ENCODE results near the gene ZC3H18.

Gene ZC3H18

GRCh38 chr16:88595921-88596320 is 25.7 kb downstream of the ZC3H18 start:
- TF ChIP-seq CTCF (IDR thresholded peaks at IDR 0.05; ENCODE audit: low read depth, low read length, poor library complexity, severe bottlenecking) = no peak
- no peak for TF ChIP-seq EZH2phosphoT487 (IDR thresholded peaks at IDR 0.05; ENCODE audit: borderline replicate concordance, low read length)
- Histone ChIP-seq H3K79me2 (ENCODE audit: control insufficient read depth, low read length) (peaks cover 56% of the 10 kb centered on the region), H3K4me1 (ENCODE audit: control insufficient read depth, low read length) (no peaks in the 10 kb centered on the region)

GRCh38 chr16:88596483-88596882 is 26.3 kb downstream of the ZC3H18 start:
- Histone ChIP-seq H3K9me2 (replicated peaks; ENCODE audit: control insufficient read depth, low read length) (no peaks in the 10 kb centered on the region), H3F3A (ENCODE audit: control insufficient read depth, insufficient read depth) (no peaks in the 10 kb centered on the region), H3K27ac (ENCODE audit: low read depth, low read length) (no peak overlapping the region), H3K36me3 (ENCODE audit: control insufficient read depth, low read length) (peaks cover 67% of the 10 kb centered on the region), H3K4me1 (ENCODE audit: control insufficient read depth, low read length) (no peaks in the 10 kb centered on the region), H3K4me2 (ENCODE audit: low read length) (no peak overlapping the region), H3K27me3 (ENCODE audit: control insufficient read depth, low read length) (no peaks in the 10 kb centered on the region), H3K9me3 (ENCODE audit: control insufficient read depth, insufficient read depth, low read length) (no peaks in the 10 kb centered on the region), H4K20me1 (ENCODE audit: control insufficient read depth, insufficient read depth, low read depth, low read length) (peaks cover 3% of the 10 kb centered on the region; the same call in 1 of the 2 replicates), H3K4me3 (ENCODE audit: low read length) (no peak overlapping the region), H3K79me2 (ENCODE audit: control insufficient read depth, low read length) (peaks cover 56% of the 10 kb centered on the region)
- TF ChIP-seq EZH2phosphoT487 (IDR thresholded peaks at IDR 0.05; ENCODE audit: borderline replicate concordance, low read length) = no peak
- TF ChIP-seq CTCF (IDR thresholded peaks at IDR 0.05; ENCODE audit: low read depth, low read length, poor library complexity, severe bottlenecking) = no peak

More at GRCh38 chr16:88595921-88596320, 25.7 kb downstream of the ZC3H18 start:
- Histone ChIP-seq H3K27me3 (ENCODE audit: control insufficient read depth, low read length) (no peaks in the 10 kb centered on the region), H3K27ac (ENCODE audit: low read depth, low read length) (no peak overlapping the region), H3K9me3 (ENCODE audit: control insufficient read depth, insufficient read depth, low read length) (no peaks in the 10 kb centered on the region), H3K36me3 (ENCODE audit: control insufficient read depth, low read length) (peaks cover 63% of the 10 kb centered on the region), H3F3A (ENCODE audit: control insufficient read depth, insufficient read depth) (no peaks in the 10 kb centered on the region), H3K4me3 (ENCODE audit: low read length) (no peak overlapping the region), H4K20me1 (ENCODE audit: control insufficient read depth, insufficient read depth, low read depth, low read length) (peaks cover 3% of the 10 kb centered on the region; the same call in 1 of the 2 replicates), H3K4me2 (ENCODE audit: low read length) (no peak overlapping the region), H3K9me2 (replicated peaks; ENCODE audit: control insufficient read depth, low read length) (no peaks in the 10 kb centered on the region)

GRCh38 chr16:88597856-88598491 is 27.8 kb downstream of the ZC3H18 start:
- peaks cover 72% of the 10 kb centered on the region for H3K36me3 ChIP-seq (ENCODE audit: control insufficient read depth, low read length)
- no peaks in the 10 kb centered on the region for H3K9me3 ChIP-seq (ENCODE audit: control insufficient read depth, insufficient read depth, low read length)
- H3K27ac ChIP-seq (ENCODE audit: low read depth, low read length) = no peak overlapping the region
- H3K9me2 ChIP-seq (replicated peaks; ENCODE audit: control insufficient read depth, low read length) = no peaks in the 10 kb centered on the region
- no peaks in the 10 kb centered on the region for H3K27me3 ChIP-seq (ENCODE audit: control insufficient read depth, low read length)
- TF ChIP-seq CTCF (IDR thresholded peaks at IDR 0.05; ENCODE audit: low read depth, low read length, poor library complexity, severe bottlenecking) (no peak), EZH2phosphoT487 (IDR thresholded peaks at IDR 0.05; ENCODE audit: borderline replicate concordance, low read length) (no peak)
- H4K20me1 ChIP-seq (ENCODE audit: control insufficient read depth, insufficient read depth, low read depth, low read length) = peaks cover 2% of the 10 kb centered on the region; the same call in 1 of the 2 replicates
- H3K79me2 ChIP-seq (ENCODE audit: control insufficient read depth, low read length) = peaks cover 43% of the 10 kb centered on the region
- H3F3A ChIP-seq (ENCODE audit: control insufficient read depth, insufficient read depth) = no peaks in the 10 kb centered on the region
- no peaks in the 10 kb centered on the region for H3K4me1 ChIP-seq (ENCODE audit: control insufficient read depth, low read length)
- H3K4me3 ChIP-seq (ENCODE audit: low read length) = no peak overlapping the region
- no peak overlapping the region for H3K4me2 ChIP-seq (ENCODE audit: low read length)
